Fibroblast of skin of left quadriceps (primary cell): Measurements from ENCODE around the gene CCDC83.
"Not testable (repeated sequence)": the region's sequence is repeated elsewhere in the genome, so short reads cannot be mapped to it uniquely, and the experiment has no call there.

Source experiments
- DNase-seq, 2 experiments: peaks; one replicate each; pipeline ENCODE4 v3.0.0-alpha.2; 2013; ENCODE audit warnings: low read depth in 2 of 2

CCDC83 gene

DNA sequence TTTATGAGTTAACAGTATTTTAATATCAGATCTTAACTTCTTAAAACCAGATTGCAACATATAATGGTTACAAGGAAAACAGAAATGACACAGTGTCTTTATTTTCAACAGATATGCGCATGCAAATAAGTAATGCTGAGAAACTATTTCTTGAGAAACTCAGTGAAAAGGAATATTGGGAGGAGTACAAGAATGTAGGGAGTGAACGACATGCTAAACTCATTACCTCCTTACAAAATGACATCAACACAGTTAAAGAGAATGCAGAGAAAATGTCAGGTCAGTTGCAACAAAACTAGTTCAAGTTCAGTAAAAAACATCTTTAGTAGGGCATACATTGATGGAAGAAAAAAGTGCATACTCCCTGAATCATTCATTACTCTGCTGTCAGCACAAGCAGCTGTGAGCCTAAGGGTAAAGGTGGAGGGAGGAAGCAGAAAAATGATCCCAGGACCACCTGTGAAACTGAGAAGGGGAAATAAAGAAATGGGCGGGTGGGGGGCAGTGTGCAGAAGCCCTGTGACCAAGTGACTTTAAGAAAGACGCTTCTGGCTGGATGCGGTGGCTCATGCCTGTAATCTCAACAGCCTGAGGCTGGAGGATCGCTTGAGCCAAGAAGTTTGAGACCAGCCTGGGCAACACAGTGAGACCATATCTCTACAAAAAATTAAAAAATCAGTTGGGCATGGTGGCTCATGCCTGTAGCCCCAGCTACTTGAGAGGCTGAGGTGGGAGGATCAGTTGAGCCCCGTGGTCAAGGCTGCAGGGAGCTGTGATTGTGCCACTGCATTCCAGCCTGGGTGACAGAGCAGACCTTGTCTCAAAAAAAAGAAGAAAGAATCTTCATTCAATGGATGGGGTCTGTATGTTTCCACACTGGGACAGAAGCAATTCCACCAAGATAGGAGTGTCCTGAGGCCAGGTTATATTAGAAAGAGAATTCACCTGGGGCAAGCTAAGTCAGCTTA lies 31.2 kb downstream of the CCDC83 start:
- DNase-seq = peak; percentile 51 to 64

DNA sequence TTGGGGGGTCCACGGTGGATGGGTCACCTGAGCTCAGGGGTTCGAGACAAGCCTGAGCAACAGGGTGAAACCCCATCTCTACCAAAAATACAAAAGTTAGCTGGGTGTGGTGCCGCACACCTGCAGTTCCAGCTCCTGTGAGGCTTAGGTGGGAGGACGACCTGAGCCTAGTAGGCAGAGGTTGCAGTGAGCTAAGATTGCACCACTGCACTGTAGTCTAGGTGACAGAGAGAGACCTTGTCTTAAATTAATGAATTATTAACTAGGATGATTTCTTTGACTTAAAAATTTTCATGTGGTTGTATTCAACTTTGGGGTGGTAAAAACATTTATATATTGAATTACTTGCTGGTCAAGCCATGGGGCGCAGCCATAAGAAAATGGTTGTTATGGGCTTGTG lies 33.9 kb downstream of the CCDC83 start:
- DNase-seq = no peak

DNA sequence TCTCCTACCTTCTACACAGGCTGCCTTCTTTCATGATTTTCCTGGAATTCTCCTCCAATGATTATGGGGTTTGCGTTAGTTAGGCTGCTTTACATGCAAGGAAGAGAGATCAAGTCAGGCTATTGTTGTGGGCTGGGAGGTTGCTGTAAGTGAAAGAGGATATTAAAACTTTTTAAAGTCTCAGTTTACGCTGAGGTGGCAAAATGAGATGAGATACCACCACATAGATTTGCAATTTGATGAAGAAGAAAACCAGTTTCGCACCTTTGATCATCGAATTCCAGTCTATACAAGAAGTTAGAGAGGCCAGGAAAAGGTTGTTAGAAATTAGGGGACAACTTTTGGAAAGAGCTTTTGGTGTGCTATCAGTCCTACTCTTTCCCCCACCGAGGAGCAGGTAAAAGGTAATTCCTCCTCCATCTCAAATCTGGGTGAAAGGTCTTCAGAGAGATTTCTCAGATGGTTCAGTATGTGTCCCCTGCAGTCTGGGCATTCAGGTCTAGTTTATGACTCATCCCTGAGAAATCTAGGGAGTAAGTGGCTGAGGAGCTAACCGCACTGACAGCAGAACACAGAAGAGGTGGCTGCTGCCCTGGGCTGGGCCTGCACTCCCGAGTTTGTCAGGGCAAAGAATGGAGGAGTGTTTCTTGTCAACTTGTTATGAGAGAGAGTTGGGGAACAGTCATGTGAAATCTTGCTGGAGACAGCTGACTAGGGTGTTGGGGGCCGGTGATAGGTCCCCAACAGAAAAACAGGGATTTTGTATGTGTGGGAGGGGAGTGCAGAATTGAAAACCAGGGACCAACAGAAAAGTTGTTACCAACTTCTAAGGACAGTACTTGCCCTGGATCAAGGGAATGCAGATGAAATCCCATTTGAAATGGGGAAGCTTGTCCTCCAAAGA lies 34.7 kb downstream of the CCDC83 start:
- peak; percentile 34 to 35 for DNase-seq

DNA sequence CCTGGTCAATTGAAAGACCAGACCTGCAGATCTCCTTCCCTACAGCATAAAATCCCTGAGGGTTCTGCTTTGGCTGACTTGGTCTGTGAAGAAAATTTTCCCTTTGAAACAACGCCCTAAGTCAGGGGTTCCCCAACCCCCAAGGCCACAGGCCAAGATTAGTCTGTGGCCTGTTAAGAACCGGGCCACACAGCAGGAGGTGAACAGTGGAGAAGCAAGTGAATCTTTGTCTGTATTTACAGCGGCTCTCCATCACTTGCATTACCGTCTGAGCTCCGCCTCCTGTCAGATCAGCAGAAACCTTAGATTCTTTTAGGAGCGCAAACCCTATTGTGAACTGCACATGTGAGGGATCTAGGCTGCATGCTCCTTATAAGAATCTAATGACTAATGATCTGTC lies 38.2 kb downstream of the CCDC83 start:
- DNase-seq = no peak

DNA sequence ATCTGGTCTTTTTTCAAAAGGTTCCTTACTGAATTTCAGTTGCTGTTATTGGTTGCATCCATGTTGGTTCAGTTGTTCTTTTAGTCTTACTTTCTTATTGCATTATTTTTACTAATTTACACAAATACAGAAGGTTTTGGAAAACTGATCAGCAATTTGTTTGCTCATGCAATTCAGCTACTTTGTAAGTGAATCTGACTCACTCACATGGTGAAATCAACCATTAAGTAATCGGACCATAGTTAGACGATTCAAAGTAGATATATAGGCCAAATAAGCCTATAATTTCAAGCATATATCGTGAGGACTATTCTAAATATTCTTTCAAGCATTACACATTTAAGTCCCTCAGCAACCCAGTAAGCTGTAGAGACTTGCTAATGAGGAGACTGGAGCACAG lies 41.7 kb downstream of the CCDC83 start:
- no peak for DNase-seq

DNA sequence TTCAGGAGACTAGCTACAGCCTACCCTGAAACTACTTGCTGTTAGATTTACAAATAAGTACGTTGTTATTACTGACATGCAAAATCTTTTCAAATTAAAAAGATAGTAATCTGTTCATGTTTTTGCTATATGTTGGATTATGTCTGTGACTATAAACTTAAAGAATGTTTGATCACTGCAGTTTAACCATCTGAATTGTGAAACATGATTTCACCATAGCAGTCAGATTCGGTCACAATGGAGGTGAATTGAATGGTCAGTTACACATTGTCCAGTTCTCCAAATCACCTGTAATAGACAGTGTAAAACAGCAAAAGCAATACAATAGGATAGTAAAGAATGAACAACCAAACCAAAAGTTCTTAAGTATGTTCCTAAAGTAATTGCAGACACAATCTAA lies 43.3 kb downstream of the CCDC83 start:
- no peak for DNase-seq

DNA sequence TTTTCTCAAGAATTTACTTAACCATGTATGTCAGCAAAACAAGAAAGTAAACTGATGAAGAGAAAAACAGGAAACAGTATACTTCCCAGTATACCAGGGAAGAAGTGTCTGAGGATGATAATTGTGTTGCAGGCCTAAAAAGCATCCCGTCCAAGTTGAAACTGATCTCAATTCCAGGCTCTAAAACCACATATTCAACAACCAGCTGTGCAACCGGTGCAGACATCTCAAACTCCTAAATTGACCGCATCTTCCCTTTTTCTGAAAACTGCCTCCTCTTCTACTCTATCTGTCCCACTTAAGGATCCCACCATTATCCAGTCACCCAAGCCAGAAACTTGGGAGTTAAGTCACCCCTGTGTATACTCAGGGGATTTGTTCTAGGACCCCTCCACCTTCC lies 47.2 kb downstream of the CCDC83 start:
- DNase-seq = no peak

DNA sequence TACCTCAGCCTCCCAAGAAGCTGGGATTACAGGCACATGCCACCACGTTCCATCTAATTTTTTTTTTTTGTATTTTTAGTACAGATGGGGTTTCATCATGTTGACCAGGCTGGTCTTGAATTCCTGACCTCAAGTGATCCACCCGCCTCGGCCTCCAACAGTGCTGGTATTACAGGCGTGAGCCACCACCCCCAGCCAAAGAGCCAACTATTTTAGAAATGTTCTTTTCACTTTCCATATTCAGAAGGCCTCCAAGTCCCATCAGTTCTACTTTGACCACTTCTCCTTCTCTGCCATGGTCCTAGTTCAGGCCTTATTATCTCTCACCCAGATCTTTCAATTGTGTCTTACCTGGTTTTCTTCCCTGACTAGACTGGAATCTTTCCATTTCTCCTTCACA lies 48.2 kb downstream of the CCDC83 start:
- DNase-seq = no peak

DNA sequence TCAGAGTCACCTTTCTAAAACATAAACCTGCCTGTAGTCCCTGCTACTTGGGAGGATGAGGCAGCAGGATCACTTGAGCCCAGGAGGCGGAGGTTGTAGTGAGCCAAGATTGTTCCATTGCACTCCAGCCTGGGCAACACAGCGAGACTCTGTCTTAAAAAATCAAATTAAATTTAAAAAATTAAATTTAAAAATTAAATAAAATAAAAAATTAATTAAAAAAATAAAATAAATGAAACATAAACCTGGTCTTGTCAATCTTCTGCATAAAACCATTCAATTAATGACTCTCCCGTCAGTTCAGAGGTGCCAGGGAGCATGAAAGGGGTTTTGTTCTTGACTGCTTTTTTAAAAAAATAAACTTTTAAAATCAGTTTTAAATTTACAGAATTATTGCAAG lies 48.6 kb downstream of the CCDC83 start:
- no peak for DNase-seq

DNA sequence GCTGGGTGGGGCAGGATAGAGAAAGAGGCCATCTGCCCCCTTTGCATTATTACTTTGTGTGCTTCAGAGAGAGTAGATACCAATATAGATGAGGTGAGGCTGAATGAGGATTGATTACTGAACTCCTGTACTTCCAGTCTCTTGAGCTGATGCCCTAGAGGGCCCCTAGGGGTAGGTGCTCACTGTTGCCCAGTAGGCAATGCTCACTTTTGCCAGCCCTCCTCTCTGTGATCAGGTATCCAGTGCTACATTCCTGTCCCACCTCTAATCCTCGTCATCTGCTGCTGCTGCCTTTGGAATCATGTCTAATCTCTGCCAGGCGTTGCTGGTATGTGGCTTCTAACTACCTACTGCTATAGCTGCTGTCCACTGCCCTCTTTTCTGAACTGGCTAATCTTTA lies 57.2 kb downstream of the CCDC83 start:
- DNase-seq = no peak

DNA sequence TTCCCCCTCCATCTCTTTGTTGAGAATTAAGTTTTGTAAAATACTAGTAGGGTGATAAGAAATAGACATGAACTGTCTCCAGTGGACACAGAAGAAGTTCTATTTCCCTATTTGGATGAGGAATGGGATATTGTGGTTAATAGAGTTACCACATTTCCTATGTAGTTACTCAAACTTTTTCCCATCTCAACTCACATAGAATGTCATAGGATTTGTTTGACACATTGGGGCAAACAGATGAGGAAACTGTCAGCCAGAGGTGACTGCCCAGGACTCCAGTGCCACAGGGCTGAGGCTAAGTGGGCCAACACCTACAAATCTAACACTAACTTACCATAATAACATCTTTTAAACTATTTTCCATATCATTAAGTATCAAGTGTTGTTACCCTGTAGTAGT lies 58.3 kb downstream of the CCDC83 start:
- DNase-seq = no peak

DNA sequence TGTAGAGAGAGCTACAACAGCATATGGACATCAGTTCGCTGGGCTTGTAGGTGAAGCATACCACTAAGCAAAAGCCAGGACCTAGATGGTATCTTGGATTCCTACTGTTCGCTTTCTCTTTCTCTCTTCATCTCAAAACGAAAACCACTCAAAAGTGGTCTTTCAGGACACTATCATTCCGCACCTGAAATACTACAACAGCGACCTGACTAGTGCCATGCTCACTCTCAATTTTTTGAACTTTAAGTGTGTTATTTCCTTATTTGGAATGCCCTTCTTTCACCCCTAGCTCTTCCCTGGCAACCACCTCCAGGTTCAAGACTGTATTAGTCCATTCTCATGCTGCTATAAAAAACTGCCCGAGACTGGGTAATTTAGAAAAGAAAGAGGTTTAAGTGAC lies 59.2 kb downstream of the CCDC83 start:
- DNase-seq = no peak

DNA sequence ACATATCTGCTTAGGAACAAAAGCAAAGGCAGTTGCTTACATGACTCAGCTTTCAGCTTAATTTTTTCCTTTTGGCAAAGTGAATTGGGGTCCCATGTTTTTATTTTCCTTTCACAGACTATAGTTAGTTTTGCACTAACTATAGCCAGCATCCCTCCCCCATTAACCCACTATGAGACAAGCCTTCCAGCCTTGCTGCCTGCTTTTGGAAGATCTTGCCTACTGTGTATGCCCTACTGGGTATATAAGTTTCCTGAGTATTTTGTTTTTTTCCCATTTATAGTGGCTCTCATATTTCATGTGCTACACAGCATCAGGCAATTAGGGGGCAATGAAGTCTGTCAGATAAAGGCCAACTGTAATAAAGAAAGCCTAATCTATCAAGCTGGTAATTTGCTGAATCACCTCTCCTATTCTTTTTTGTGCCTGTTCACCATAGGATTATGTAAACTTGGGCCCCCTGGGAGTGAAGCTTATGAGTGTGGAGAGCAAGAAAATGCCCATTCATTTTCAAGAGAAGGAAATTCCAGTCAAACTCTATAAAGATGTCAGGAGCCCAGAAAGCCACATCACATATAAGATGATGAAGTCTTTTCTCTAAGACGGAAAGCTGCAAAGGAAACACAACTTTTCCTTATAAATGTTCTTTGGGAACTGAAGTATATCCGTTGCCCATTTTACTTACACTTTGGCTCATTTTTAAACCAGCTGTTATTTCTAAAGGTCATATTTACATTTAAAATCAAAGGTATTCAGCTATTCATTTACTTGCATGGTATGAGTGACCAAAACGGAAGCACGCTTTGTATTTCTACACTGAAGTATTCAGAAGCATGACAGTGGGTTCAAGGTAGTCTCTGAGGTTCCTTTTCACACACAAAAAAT lies 64.0 kb downstream of the CCDC83 start:
- peak; percentile 10 to 20 for DNase-seq

DNA sequence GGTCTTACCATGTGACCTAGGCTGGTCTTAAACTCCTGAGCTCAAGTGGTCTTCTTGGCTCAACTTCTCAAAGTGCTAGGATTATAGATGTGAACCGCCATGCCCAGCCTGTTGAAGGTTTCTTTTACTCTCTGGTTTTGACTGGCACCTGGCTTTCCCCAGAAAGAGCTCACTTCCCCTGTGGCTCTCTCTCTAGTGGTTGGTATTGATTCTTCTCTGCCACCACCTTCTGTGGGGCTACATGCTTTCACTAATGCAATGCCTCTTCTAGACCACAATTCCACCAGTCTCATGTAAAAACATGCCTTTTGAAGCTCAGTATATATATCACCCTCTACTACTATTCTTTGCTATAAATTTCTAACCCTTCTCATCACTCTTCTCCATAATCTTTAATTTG lies 67.2 kb downstream of the CCDC83 start:
- DNase-seq = no peak

DNA sequence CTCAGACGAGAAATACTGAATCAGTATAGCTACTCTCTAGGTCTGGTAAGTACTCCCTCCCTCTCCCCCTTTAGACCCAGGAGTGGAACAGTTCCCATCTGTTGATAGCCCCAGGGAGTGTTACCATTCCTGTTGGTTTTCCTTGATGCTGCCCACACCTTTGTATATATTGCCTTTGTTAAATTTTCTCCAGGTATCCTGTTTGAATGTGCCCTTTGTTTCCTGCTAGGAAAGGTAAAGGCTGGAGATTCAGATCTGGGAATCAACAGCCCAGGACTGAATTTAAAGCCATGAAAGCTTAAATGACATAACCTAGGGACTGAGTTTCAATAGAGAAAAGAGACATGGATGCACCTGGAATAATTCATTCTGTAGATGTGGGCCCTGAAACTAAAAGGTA lies 68.3 kb downstream of the CCDC83 start:
- DNase-seq = no peak

DNA sequence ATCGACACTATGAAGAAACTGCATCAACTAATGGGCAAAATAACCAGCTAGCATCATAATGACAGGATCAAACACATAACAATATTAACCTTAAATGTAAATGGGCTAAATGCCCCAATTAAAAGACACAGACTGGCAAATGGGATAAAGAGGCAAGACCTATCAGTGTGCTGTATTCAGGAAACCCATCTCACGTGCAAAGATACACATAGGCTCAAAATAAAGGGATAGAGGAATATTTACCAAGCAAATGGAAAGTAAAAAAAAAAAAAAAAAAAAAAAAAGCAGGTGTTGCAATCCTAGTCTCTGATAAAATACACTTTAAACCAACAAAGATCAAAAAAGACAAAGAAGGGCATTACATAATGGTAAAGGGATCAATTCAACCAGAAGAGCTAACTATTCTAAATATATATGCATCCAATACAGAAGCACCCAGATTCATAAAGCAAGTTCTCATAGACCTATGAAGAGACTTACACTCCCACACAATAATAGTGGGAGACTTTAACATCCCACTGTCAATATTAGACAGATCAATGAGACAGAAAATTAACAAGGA lies 71.6 kb downstream of the CCDC83 start:
- not testable (repeated sequence) for DNase-seq

DNA sequence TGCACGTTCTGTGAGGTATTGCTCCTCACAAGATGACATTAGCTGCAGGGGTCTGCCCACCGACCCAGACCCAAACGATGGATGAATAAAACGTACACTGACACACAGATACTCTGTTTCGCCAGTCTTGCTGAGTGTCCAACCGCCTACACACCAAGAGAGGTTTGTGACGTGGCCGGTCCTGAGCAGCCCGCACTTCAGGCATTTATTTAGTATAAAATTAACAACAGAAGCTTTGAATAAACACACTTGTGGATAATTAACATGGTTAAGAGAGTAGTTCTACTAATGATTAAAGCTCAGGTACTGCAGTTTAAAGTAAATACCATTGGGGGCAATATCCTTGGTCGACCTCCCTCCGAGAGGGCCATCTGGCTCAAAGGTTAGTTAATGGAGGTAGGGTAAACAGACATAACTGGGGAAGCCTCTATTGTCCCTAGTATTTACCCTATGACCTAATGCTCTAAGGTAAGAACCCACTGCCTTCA lies 75.7 kb downstream of the CCDC83 start:
- DNase-seq = no peak

DNA sequence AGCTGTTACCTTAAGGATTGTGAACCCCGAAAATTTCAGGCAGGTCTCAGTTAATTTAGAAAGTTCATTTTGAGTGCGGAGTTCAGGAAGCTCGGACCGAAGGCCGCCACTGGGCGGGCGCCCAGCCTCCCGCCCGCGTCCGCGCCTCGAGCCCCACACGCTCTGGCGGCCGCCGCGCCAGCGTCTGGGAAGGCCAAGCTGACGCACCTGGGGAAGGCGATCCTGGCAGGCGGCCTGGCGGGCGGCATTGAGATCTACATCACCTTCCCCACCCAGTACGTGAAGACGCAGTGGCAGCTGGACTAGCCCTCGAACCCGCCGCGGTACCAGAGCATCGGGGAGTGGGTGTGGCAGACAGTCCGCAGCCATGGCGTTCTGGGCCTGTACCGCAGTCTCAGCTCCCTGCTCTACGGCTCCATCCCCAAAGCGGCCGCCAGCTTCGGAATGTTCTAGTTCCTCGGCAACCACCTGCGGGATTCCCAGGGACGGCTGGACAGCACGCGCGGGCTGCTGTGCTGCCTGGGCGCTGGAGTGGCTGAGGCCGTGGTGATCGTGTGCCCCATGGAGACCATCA lies 79.5 kb downstream of the CCDC83 start:
- no peak for DNase-seq

DNA sequence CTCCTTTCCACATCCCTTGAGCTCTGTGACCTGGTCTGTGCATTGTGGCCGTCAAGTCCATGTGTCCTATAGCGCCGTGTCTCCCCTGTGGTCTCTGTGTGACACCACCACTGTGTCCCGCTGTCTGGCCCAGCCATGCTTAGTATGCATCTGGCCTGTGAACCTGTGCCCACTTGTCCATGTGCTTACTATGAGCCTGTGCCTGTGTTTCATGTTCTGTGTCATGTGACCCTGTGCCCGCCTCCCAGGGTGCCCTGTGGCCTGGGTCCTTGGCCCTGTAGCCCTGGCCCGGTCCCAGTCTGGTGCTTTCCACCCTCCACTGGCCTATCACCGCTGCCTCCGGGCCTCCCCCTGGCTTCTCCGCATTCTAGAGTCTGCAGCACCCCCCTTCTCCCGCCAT lies 80.6 kb downstream of the CCDC83 start:
- no peak for DNase-seq

DNA sequence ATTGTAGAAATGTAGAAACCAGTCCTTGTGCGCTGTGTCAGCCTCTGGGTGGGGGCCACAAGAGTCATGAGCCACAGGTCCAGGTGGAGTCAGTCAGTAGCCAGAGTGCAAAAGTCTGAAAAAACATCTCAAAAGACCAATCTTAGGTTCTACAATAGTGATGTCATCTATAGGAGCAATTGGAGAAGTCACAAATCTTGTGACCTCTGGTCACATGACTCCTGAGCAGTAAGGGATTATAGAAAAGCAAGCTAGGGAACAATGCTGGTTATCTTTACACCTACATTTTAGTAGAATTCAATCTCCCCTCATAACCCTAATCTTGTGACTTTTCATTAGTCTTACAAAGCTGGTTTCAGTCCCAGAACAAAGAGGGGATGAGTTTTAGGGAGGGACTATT lies 82.7 kb downstream of the CCDC83 start:
- DNase-seq = no peak
